Esophagus muscularis mucosa (tissue), 4 donors: Measurements from ENCODE around the gene PRRC2B. TPM values are rescaled to one million over a fixed set of nuclear protein-coding genes. Genes with fewer than 3 reads are reported as not detected.

Experiments
- DNase-seq: peaks from one replicate; pipeline ENCODE4 v3.0.0-alpha.2; 2017; ENCODE audit errors: extremely low spot score
- H3K27ac ChIP-seq, 4 donors: fragments of 200-600 bp; sonication (generic); replicated peaks in 1 of 4; 1 replicate in 3 of 4; 2 replicates in 1 of 4; pipeline ENCODE4 v1.5.1; 2016 to 2019; ENCODE audit warnings: mild to moderate bottlenecking in 1 of 4
- H3K27me3 ChIP-seq, 4 donors: fragments of 200-600 bp; sonication (generic); one replicate each; pipeline versions ENCODE4 v1.5.1 to v1.6.0; 2016 to 2019
- H3K36me3 ChIP-seq, 4 donors: fragments of 200-600 bp; sonication (generic); one replicate each; pipeline ENCODE4 v1.5.1; 2016 to 2019
- H3K4me1 ChIP-seq, 4 donors: fragments of 200-600 bp; sonication (generic); one replicate each; pipeline ENCODE4 v1.5.1; 2016 to 2019
- H3K4me3 ChIP-seq, 4 donors: fragments of 200-600 bp; sonication (generic); 1 replicate in 2 of 4; 2 replicates in 2 of 4; pipeline ENCODE4 v1.5.1; 2016 to 2019; ENCODE audit warnings: mild to moderate bottlenecking in 4 of 4, moderate library complexity in 1 of 4
- H3K9me3 ChIP-seq, 4 donors: fragments of 200-600 bp; sonication (generic); 1 replicate in 3 of 4; 2 replicates in 1 of 4; pipeline ENCODE4 v1.5.1; 2016 to 2019
- CTCF ChIP-seq, 3 experiments: fragments of 200-600 bp in 2 of 3; fragments of 450-650 bp in 1 of 3; sonication (generic) in 2 of 3; IDR thresholded peaks; one replicate each; pipeline ENCODE4 v1.5.1; 2017 to 2019; ENCODE audit warnings: antibody characterized with exemption in 3 of 3, mild to moderate bottlenecking in 2 of 3, moderate library complexity in 1 of 3
- EP300 ChIP-seq: sonication (generic); formaldehyde crosslinking; IDR thresholded peaks from one replicate; pipeline ENCODE4 v1.6.1; 2017; ENCODE audit warnings: antibody characterized with exemption
- POLR2A ChIP-seq: fragments of 450-650 bp; IDR thresholded peaks from one replicate; pipeline ENCODE4 v1.6.1; 2017; ENCODE audit warnings: antibody characterized with exemption, moderate library complexity, mild to moderate bottlenecking, low read depth
- POLR2AphosphoS5 ChIP-seq, 2 donors: sonication (generic); formaldehyde crosslinking; IDR thresholded peaks; one replicate each; pipeline ENCODE4 v1.6.1; 2017; ENCODE audit warnings: antibody characterized with exemption in 2 of 2
- WGBS: methylation state at CpG from one replicate; pipeline ENCODE4 v1.1.5; 2018; 5-methylcytosine and 5-hydroxymethylcytosine counted together
- intact Hi-C: fragments of 100-400 bp; cut with DNase I; formaldehyde crosslinking; loops from one replicate; pipeline ENCODE4 v1.15.1; 2023
- total RNA-seq, 4 donors: library from RNA; depleted of rRNA; stranded (reverse); fragments of >200 nt; gene quantifications; one replicate each; pipeline versions ENCODE4 v1.1.0 to v1.2.1, GENCODE V29; 2016

The PRRC2B gene
- total RNA-seq, 4 donors from 2014 or later, result 109 to 226 (median 148) TPM

DNA sequence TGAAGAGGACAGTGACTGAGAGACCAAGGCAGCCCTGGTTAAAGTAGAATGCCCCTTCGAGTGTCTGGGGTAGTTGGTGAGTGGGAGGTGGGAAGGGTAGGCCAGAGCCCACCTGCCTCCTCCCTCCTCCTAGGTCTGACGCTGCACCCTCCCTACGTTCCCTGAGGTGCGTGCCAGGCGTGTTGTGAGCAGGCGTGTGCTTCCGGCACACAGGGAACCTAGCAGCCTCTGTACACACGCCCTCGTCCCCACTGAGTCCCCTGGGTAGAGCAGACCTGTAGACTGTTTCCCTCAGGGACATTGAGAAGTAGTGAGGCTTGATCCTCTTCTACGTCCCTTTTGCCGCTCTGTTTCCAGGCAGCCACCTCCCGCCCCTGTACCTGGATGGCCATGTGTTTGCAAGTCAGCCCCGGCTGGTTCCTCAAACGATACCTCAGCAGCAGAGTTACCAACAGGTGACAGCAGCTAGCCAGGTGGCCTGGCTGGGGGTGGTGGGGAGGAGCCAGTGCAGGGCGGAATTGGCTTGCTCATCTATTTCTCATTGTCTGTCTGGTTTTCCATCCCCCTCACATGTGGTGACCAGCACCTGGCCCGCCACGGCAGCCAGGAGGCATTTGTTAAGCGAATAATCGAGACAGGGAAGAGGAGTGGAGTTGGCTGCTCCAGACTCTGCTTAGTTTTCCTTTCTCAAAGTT, 92.0 kb downstream of the PRRC2B start:
- Histone ChIP-seq H3K27ac (peak overlapping the region; percentile 76 to 83 (median 80)), H3K4me1 (peaks cover 47 to 67% (median 64%) of the 10 kb centered on the region in 4 donors), H3K9me3 (no peaks in the 10 kb centered on the region), H3K36me3 (peaks cover 74 to 100% (median 98%) of the 10 kb centered on the region in 4 donors), H3K4me3 (no peak overlapping the region), H3K27me3 (no peaks in the 10 kb centered on the region)
- TF ChIP-seq EP300 (no peak), POLR2AphosphoS5 (IDR thresholded peaks at IDR 0.05) (no peak), POLR2A (no peak), CTCF (IDR thresholded peaks at IDR 0.05) (no peak)
- intact Hi-C loops, result no loop called here
- WGBS, result 86% methylated on average over 19 of the region's 19 CpGs
- no peak for DNase-seq

GRCh38 chr9:131487001-131487400, 93.1 kb downstream of the PRRC2B start:
- Histone ChIP-seq H3K9me3 (no peaks in the 10 kb centered on the region), H3K27me3 (no peaks in the 10 kb centered on the region), H3K4me1 (peaks cover 38 to 56% (median 54%) of the 10 kb centered on the region in 4 donors), H3K27ac (peak overlapping the region in 3 of 4 donors; percentile 78 to 83 (median 82)), H3K4me3 (no peak overlapping the region), H3K36me3 (peaks cover 82 to 100% (median 100%) of the 10 kb centered on the region in 4 donors)
- DNase-seq, result no peak
- 88% methylated on average over 7 of the region's 9 CpGs for WGBS
- TF ChIP-seq CTCF (IDR thresholded peaks at IDR 0.05) (no peak), POLR2AphosphoS5 (IDR thresholded peaks at IDR 0.05) (no peak), POLR2A (no peak), EP300 (no peak)
- intact Hi-C loops, result no loop called here

GRCh38 chr9:131487621-131488031, 93.7 kb downstream of the PRRC2B start:
- no peaks in the 10 kb centered on the region for H3K27me3 ChIP-seq
- H3K36me3 ChIP-seq, result peaks cover 82 to 100% (median 100%) of the 10 kb centered on the region in 4 donors
- whole genome bisulfite sequencing, result 80% methylated on average over 14 of the region's 14 CpGs
- TF ChIP-seq EP300 (no peak), CTCF (IDR thresholded peaks at IDR 0.05) (no peak), POLR2AphosphoS5 (IDR thresholded peaks at IDR 0.05) (no peak), POLR2A (no peak)
- H3K4me3 ChIP-seq, result no peak overlapping the region
- no peaks in the 10 kb centered on the region for H3K9me3 ChIP-seq
- intact Hi-C loops, result no loop called here
- peak overlapping the region in 3 of 4 donors; percentile 78 to 83 (median 82) for H3K27ac ChIP-seq
- H3K4me1 ChIP-seq, result peaks cover 32 to 50% (median 48%) of the 10 kb centered on the region in 4 donors
- DNase-seq, result no peak

- TF ChIP-seq POLR2A (no peak), CTCF (IDR thresholded peaks at IDR 0.05) (no peak), EP300 (no peak), POLR2AphosphoS5 (IDR thresholded peaks at IDR 0.05) (no peak)
- no peak for DNase-seq
- H3K27ac ChIP-seq, result no peak overlapping the region
- 68% methylated on average over 8 of the region's 8 CpGs for WGBS
- no peaks in the 10 kb centered on the region for H3K27me3 ChIP-seq
- H3K9me3 ChIP-seq, result no peaks in the 10 kb centered on the region
- H3K4me1 ChIP-seq, result peaks cover 10 to 22% (median 20%) of the 10 kb centered on the region in 4 donors
- H3K4me3 ChIP-seq, result no peak overlapping the region
- peaks cover 86 to 100% (median 100%) of the 10 kb centered on the region in 4 donors for H3K36me3 ChIP-seq
- intact Hi-C loops, result no loop called here
These were observed 96.6 kb downstream of the PRRC2B start for GRCh38 chr9:131490514-131490913.
